HCEC 1CT (cell line): ENCODE data around the gene ALKBH6.
A peak's percentile ranks its signal among the peaks of the same experiment; 100 is the strongest.
"Not testable (repeated sequence)": the region's sequence is repeated elsewhere in the genome, so short reads cannot be mapped to it uniquely, and the experiment has no call there.

Experiments used
- DNase-seq: peaks from one replicate; pipeline ENCODE4 v3.0.0-alpha.2; 2017

The ALKBH6 gene

GRCh38 chr19:35992907-35993765 lies 20.9 kb downstream of the ALKBH6 start:
- DNase-seq, result no peak

GRCh38 chr19:35991731-35992450 lies 22.1 kb downstream of the ALKBH6 start:
- no peak for DNase-seq

- DNase-seq, result no peak
Measured at GRCh38 chr19:35990771-35991730, 23.0 kb downstream of the ALKBH6 start.

- DNase-seq, result no peak
Measured at GRCh38 chr19:35990156-35990555, 23.9 kb downstream of the ALKBH6 start.

GRCh38 chr19:35988824-35989223 lies 25.2 kb downstream of the ALKBH6 start:
- no peak for DNase-seq

- DNase-seq, result no peak
Measured at GRCh38 chr19:35987571-35987896, 26.5 kb downstream of the ALKBH6 start.

GRCh38 chr19:35986664-35987570 lies 27.1 kb downstream of the ALKBH6 start:
- no peak for DNase-seq

- DNase-seq, result no peak
Measured at GRCh38 chr19:35986111-35986510, 27.9 kb downstream of the ALKBH6 start.

- DNase-seq, result no peak
Measured at GRCh38 chr19:35983177-35983576, 30.8 kb downstream of the ALKBH6 start.

GRCh38 chr19:35980997-35981396 lies 33.0 kb downstream of the ALKBH6 start:
- DNase-seq, result not testable (repeated sequence)

GRCh38 chr19:35978832-35979365 lies 35.1 kb downstream of the ALKBH6 start:
- DNase-seq, result no peak

- DNase-seq, result no peak
Measured at GRCh38 chr19:35978271-35978670, 35.7 kb downstream of the ALKBH6 start.

GRCh38 chr19:35977446-35978222 lies 36.4 kb downstream of the ALKBH6 start:
- DNase-seq, result peak; percentile 10

GRCh38 chr19:35975608-35976214 lies 38.3 kb downstream of the ALKBH6 start:
- DNase-seq, result no peak

GRCh38 chr19:35973487-35973886 lies 40.5 kb downstream of the ALKBH6 start:
- DNase-seq, result no peak

- no peak for DNase-seq
Measured at GRCh38 chr19:35966771-35967170, 47.2 kb downstream of the ALKBH6 start.

GRCh38 chr19:35963514-35963913 lies 50.5 kb downstream of the ALKBH6 start:
- DNase-seq, result peak; percentile 12

- DNase-seq, result no peak
Measured at GRCh38 chr19:35960432-35960972, 53.5 kb downstream of the ALKBH6 start.

GRCh38 chr19:35959968-35960320 lies 54.1 kb downstream of the ALKBH6 start:
- DNase-seq, result no peak
